GM23338 (cell line): ENCODE data around the gene NSUN3. TPM values are rescaled to one million over a fixed set of nuclear protein-coding genes. Genes with fewer than 3 reads are reported as not detected.

Experiments
- ATAC-seq: fragments of 200-7000 bp; cut with Tn5 transposase; 3 replicates; pipeline ENCODE4 v1.9.1; 2020
- DNase-seq: peaks from one replicate; pipeline ENCODE4 v3.0.0-alpha.2; 2015; ENCODE audit warnings: low spot score
- H2AFZ ChIP-seq: fragments of 200-600 bp; sonication (generic); 2 replicates; pipeline ENCODE4 v1.8.0; 2016; ENCODE audit warnings: antibody characterized with exemption, mild to moderate bottlenecking, moderate library complexity
- H3F3A ChIP-seq: fragments of 200-600 bp; sonication (generic); replicated peaks from 2 replicates; pipeline ENCODE4 v1.8.0; 2017; ENCODE audit warnings: antibody characterized with exemption, mixed run types, low read depth
- H3K27ac ChIP-seq: fragments of 200-600 bp; sonication (generic); 2 replicates; pipeline ENCODE4 v1.6.1; 2016; ENCODE audit warnings: low read depth
- H3K27me3 ChIP-seq: fragments of 200-600 bp; sonication (generic); 2 replicates; pipeline ENCODE4 v1.8.0; 2016; ENCODE audit warnings: mild to moderate bottlenecking, mixed run types, moderate library complexity; ENCODE audit not compliant: insufficient read depth
- H3K36me3 ChIP-seq: fragments of 200-600 bp; sonication (generic); 2 replicates; pipeline ENCODE4 v1.8.0; 2016; ENCODE audit warnings: mild to moderate bottlenecking; ENCODE audit not compliant: insufficient read depth
- H3K4me1 ChIP-seq: fragments of 200-600 bp; sonication (generic); 2 replicates; pipeline ENCODE4 v1.8.0; 2016; ENCODE audit warnings: mild to moderate bottlenecking, moderate library complexity; ENCODE audit not compliant: insufficient read depth
- H3K4me2 ChIP-seq: fragments of 200-600 bp; sonication (generic); 2 replicates; pipeline ENCODE4 v1.7.1; 2017; ENCODE audit warnings: mixed run types
- H3K4me3 ChIP-seq: fragments of 200-600 bp; sonication (generic); 2 replicates; pipeline ENCODE4 v1.6.1; 2016; ENCODE audit warnings: mixed run types
- H3K79me2 ChIP-seq: fragments of 200-600 bp; sonication (generic); replicated peaks from 2 replicates; pipeline ENCODE4 v1.8.0; 2017; ENCODE audit warnings: mild to moderate bottlenecking; ENCODE audit not compliant: insufficient read depth
- H3K9me2 ChIP-seq: fragments of 200-600 bp; sonication (generic); 2 replicates; pipeline ENCODE4 v1.8.0; 2017; ENCODE audit not compliant: insufficient read depth
- H4K20me1 ChIP-seq: fragments of 200-600 bp; sonication (generic); replicated peaks from 2 replicates; pipeline ENCODE4 v1.8.0; 2017; ENCODE audit warnings: mild to moderate bottlenecking; ENCODE audit not compliant: insufficient read depth
- H3K27ac Mint-ChIP-seq: 2 replicates; pipeline ENCODE4 v1.8.0; 2020; ENCODE audit warnings: inconsistent platforms, mild to moderate bottlenecking, moderate library complexity, mixed read lengths
- H3K27me3 Mint-ChIP-seq: 3 replicates; pipeline ENCODE4 v1.8.0; 2022; ENCODE audit warnings: low read depth, mild to moderate bottlenecking, moderate library complexity, mixed read lengths, inconsistent platforms; ENCODE audit not compliant: insufficient read depth, poor library complexity
- H3K36me3 Mint-ChIP-seq: 3 replicates; pipeline ENCODE4 v1.8.0; 2021; ENCODE audit warnings: low read depth, mild to moderate bottlenecking, inconsistent platforms, moderate library complexity, mixed read lengths
- H3K4me1 Mint-ChIP-seq: 3 replicates; pipeline ENCODE4 v1.8.0; 2020; ENCODE audit warnings: mild to moderate bottlenecking, inconsistent platforms, mixed read lengths
- H3K4me3 Mint-ChIP-seq: 3 replicates; pipeline ENCODE4 v1.8.0; 2021; ENCODE audit warnings: moderate library complexity, mild to moderate bottlenecking, inconsistent platforms, mixed read lengths
- H3K9me3 Mint-ChIP-seq: 3 replicates; pipeline ENCODE4 v1.8.0; 2020; ENCODE audit warnings: moderate library complexity, mild to moderate bottlenecking, inconsistent platforms, mixed read lengths
- CREB1 ChIP-seq: fragments of 250-450 bp; sonication (Bioruptor Pico); IDR thresholded peaks from 2 replicates; pipeline ENCODE4 v1.5.0; 2020; ENCODE audit warnings: low read depth, mild to moderate bottlenecking, moderate library complexity
- ETS1 ChIP-seq: IDR thresholded peaks from 2 replicates; pipeline ENCODE4 v1.6.1; 2016; ENCODE audit warnings: antibody characterized with exemption
- EZH2 ChIP-seq: fragments of 200-600 bp; sonication (generic); IDR thresholded peaks from one replicate; pipeline ENCODE4 v1.8.0; 2017; ENCODE audit warnings: antibody characterized with exemption, mild to moderate bottlenecking, low read depth; ENCODE audit not compliant: unreplicated experiment
- EZH2phosphoT487 ChIP-seq: fragments of 200-600 bp; sonication (generic); IDR thresholded peaks from one replicate; pipeline ENCODE4 v1.8.1; 2018; ENCODE audit warnings: antibody characterized with exemption; ENCODE audit not compliant: unreplicated experiment
- NANOG ChIP-seq: IDR thresholded peaks from 2 replicates; pipeline ENCODE4 v1.6.1; 2016; ENCODE audit warnings: antibody characterized with exemption, borderline replicate concordance
- POLR2AphosphoS5 ChIP-seq: IDR thresholded peaks from 2 replicates; pipeline ENCODE4 v1.6.1; 2016; ENCODE audit warnings: antibody characterized with exemption, low read depth
- REST ChIP-seq: IDR thresholded peaks from one replicate; pipeline ENCODE4 v1.6.1; 2018; ENCODE audit warnings: antibody characterized with exemption; ENCODE audit not compliant: unreplicated experiment
- ZNF114 ChIP-seq: fragments of 250-450 bp; sonication (Bioruptor Pico); IDR thresholded peaks from 2 replicates; pipeline ENCODE4 v1.5.0; 2020; ENCODE audit warnings: mild to moderate bottlenecking, moderate library complexity
- ZNF462 ChIP-seq: fragments of 250-450 bp; sonication (Bioruptor Pico); IDR thresholded peaks from 2 replicates; pipeline ENCODE4 v1.5.0; 2020; ENCODE audit warnings: mild to moderate bottlenecking, moderate library complexity
- polyA plus RNA-seq: library from polyadenylated mRNA; unstranded; fragments of >200 nt; fragmentation: Nextera tagmentation; extraction: Ambion mirVana; gene quantifications from 2 replicates; pipeline ENCODE4 v1.2.1, GENCODE V29; 2016
- total RNA-seq: library from RNA; depleted of rRNA; stranded (reverse); fragments of >200 nt; shearing (Covaris generic); gene quantifications from 2 replicates; pipeline ENCODE4 v1.2.3, GENCODE V29; 2014
- TF ChIP-seq, protein P1 (sequence below), 2 experiments: fragments of 200-600 bp in 1 of 2; sonication (generic) in 1 of 2; conservative IDR thresholded peaks; 2 replicates each; pipeline versions ENCODE4 v1.5.1 to v1.6.1; 2016 to 2017; ENCODE audit warnings: antibody characterized with exemption in 2 of 2, low read depth in 2 of 2, mild to moderate bottlenecking in 2 of 2, moderate library complexity in 1 of 2

NSUN3 gene
- total and polyA plus RNA-seq, 2 experiments from 2014 or later, result 5.4 to 10.6 TPM

GRCh38 chr3:94167796-94168195 lies 104.9 kb downstream of the NSUN3 start (continued):
- TF ChIP-seq, protein P1, sequence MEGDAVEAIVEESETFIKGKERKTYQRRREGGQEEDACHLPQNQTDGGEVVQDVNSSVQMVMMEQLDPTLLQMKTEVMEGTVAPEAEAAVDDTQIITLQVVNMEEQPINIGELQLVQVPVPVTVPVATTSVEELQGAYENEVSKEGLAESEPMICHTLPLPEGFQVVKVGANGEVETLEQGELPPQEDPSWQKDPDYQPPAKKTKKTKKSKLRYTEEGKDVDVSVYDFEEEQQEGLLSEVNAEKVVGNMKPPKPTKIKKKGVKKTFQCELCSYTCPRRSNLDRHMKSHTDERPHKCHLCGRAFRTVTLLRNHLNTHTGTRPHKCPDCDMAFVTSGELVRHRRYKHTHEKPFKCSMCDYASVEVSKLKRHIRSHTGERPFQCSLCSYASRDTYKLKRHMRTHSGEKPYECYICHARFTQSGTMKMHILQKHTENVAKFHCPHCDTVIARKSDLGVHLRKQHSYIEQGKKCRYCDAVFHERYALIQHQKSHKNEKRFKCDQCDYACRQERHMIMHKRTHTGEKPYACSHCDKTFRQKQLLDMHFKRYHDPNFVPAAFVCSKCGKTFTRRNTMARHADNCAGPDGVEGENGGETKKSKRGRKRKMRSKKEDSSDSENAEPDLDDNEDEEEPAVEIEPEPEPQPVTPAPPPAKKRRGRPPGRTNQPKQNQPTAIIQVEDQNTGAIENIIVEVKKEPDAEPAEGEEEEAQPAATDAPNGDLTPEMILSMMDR (conservative IDR thresholded peaks at IDR 0.05; ENCODE audit: low read depth in 2 of 2), result no peak
- no peak for TF ChIP-seq ETS1
- TF ChIP-seq CREB1 (CRISPR knock-in tag), result no peak

- Mint-ChIP-seq H3K9me3 (no peaks in the 10 kb centered on the region), H3K27me3 (no peaks in the 10 kb centered on the region), H3K4me3 (no peak overlapping the region), H3K27ac (no peak overlapping the region), H3K4me1 (peaks cover 7% of the 10 kb centered on the region; the same call in 2 of the 3 replicates), H3K36me3 (no peaks in the 10 kb centered on the region)
- Histone ChIP-seq H3K4me3 (no peak overlapping the region), H3F3A (no peaks in the 10 kb centered on the region), H3K4me1 (no peaks in the 10 kb centered on the region), H3K79me2 (no peaks in the 10 kb centered on the region), H3K36me3 (no peaks in the 10 kb centered on the region), H3K9me2 (no peaks in the 10 kb centered on the region), H2AFZ (no peak overlapping the region; the same call in 1 of the 2 replicates), H3K27ac (no peak overlapping the region), H3K4me2 (no peak overlapping the region), H3K27me3 (no peaks in the 10 kb centered on the region), H4K20me1 (no peaks in the 10 kb centered on the region)
- DNase-seq, result no peak
- no peak for ATAC-seq
- TF ChIP-seq REST (no peak), ZNF114 (CRISPR knock-in tag) (no peak), CREB1 (CRISPR knock-in tag) (no peak), EZH2 (no peak), ETS1 (no peak), ZNF462 (CRISPR knock-in tag) (no peak), EZH2phosphoT487 (no peak), POLR2AphosphoS5 (no peak), NANOG (no peak)
Measured at GRCh38 chr3:94171954-94172353, 109.1 kb downstream of the NSUN3 start.
